NCI-H2196 treated with DMSO at 0.1 percent for 48 hours (cell line): Measurements from ENCODE around the gene STRC.
"Not testable (repeated sequence)": the region's sequence is repeated elsewhere in the genome, so short reads cannot be mapped to it uniquely, and the experiment has no call there.

Source experiments
- DNase-seq: peaks from one replicate; lab custom pipeline; 2025; ENCODE audit not compliant: unreplicated experiment; lab: John Stamatoyannopoulos, UW

Gene STRC

DNA sequence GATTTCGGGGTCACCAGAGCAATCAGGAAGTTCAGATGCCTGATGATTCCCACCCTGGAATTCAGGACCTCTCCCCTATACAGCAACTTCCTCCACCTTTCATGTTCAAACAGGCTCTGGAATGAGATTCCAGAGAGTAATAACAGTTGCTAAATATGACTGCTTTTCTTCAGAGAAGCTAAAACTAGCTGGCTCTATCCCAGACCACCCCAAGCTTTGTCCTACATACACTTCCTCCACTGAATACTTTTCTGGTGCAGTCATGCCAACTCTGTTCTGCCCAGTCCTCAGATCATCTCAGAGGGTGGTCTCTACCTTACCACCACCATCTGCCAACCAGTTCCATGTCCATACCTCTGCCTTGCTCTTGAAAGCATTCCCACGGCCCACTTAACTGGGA, 52.0 kb downstream of the STRC start:
- not testable (repeated sequence) for DNase-seq

- DNase-seq, result not testable (repeated sequence)
Observed at GRCh38 chr15:43563793-43564192, 54.8 kb downstream of the STRC start.

DNA sequence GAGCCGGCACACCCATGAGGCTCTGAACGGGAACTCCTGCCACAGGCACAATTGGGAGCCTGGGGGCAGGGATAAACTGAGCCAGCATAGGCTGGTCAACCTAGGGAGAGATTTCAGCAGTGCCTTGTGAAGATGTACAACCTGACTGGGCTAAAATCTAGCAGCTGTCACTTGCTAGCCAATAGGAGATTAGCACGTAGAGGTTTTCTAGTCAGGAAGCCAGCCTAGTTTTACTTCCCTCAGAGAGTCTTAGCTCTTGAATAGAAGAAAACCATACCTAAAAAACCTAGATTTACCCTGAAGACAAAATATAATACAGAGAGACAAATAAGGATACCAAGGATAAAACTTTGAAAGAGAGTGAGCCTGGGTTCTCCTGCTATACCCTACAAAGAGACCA, 55.8 kb downstream of the STRC start:
- not testable (repeated sequence) for DNase-seq

DNA sequence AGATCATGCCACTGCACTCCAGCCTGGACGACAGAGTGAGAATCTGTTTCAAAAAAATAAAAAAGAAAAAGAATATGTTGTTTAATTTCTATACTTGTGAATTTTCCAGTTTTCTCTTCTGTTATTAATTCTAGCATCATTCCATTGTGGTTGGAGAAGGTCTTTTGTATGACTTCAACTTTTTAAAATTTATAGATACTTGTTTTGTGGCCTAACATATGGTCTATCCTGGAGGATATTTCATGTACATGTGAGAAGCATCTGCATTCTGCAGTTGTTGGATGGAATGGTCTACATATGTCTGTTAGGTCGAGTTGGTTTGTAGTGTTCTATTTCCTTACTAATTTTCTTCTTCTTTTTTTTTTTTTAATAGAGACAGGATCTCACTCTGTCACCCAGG, 65.6 kb downstream of the STRC start:
- DNase-seq, result no peak

GRCh38 chr15:43552256-43552655, 66.3 kb downstream of the STRC start:
- no peak for DNase-seq

GRCh38 chr15:43550527-43551363, 67.9 kb downstream of the STRC start:
- no peak for DNase-seq
